SK-N-SH treated with all-trans-retinoic acid at 6 μM for 48 hours (cell line): ENCODE data around the gene CFTR.

Experiments used
- ARNTL ChIP-seq: fragments of 450-650 bp; formaldehyde crosslinking; IDR thresholded peaks from 2 replicates; pipeline ENCODE4 v1.5.0; 2020; ENCODE audit warnings: low read depth, mild to moderate bottlenecking, moderate library complexity, borderline replicate concordance
- CSDC2 ChIP-seq: fragments of 250-450 bp; sonication (Bioruptor Pico); IDR thresholded peaks from 2 replicates; pipeline ENCODE4 v1.5.0; 2020; ENCODE audit warnings: mild to moderate bottlenecking, moderate library complexity
- ESRRG ChIP-seq: fragments of 250-450 bp; sonication (Bioruptor Pico); IDR thresholded peaks from 2 replicates; pipeline ENCODE4 v1.6.1; 2021; ENCODE audit warnings: mild to moderate bottlenecking
- GLIS3 ChIP-seq: fragments of 250-450 bp; sonication (Bioruptor Pico); IDR thresholded peaks from 2 replicates; pipeline ENCODE4 v1.5.0; 2020; ENCODE audit warnings: mild to moderate bottlenecking, moderate library complexity
- ISL1 ChIP-seq: fragments of 250-450 bp; sonication (Bioruptor Pico); IDR thresholded peaks from 2 replicates; pipeline ENCODE4 v2.1.2; 2022; ENCODE audit warnings: mild to moderate bottlenecking, moderate library complexity
- OSR1 ChIP-seq: fragments of 250-450 bp; sonication (Bioruptor Pico); IDR thresholded peaks from 2 replicates; pipeline ENCODE4 v1.8.0; 2022; ENCODE audit warnings: moderate library complexity, mild to moderate bottlenecking, inconsistent platforms
- TCF4 ChIP-seq: fragments of 250-450 bp; sonication (Bioruptor Pico); IDR thresholded peaks from 2 replicates; pipeline ENCODE4 v1.8.0; 2021; ENCODE audit warnings: mild to moderate bottlenecking, moderate library complexity, borderline replicate concordance
- ZFP3 ChIP-seq: fragments of 250-450 bp; sonication (Bioruptor Pico); IDR thresholded peaks from 2 replicates; pipeline ENCODE4 v1.5.0; 2020; ENCODE audit warnings: mild to moderate bottlenecking, moderate library complexity
- ZFP30 ChIP-seq: fragments of 450-650 bp; formaldehyde crosslinking; IDR thresholded peaks from 2 replicates; pipeline ENCODE4 v1.5.0; 2022; ENCODE audit warnings: mild to moderate bottlenecking, moderate library complexity
- ZNF565 ChIP-seq: fragments of 450-650 bp; formaldehyde crosslinking; conservative IDR thresholded peaks from 2 replicates; pipeline ENCODE4 v1.5.0; 2020; ENCODE audit warnings: low read depth, mild to moderate bottlenecking, moderate library complexity
- ZNF8 ChIP-seq: fragments of 450-650 bp; formaldehyde crosslinking; IDR thresholded peaks from 2 replicates; pipeline ENCODE4 v1.5.0; 2020; ENCODE audit warnings: mild to moderate bottlenecking, moderate library complexity
- TF ChIP-seq, protein P1 (sequence below): fragments of 250-450 bp; sonication (Bioruptor Pico); IDR thresholded peaks from 2 replicates; pipeline ENCODE4 v1.5.0; 2020; ENCODE audit warnings: mild to moderate bottlenecking, moderate library complexity
- TF ChIP-seq, protein P2 (sequence below): fragments of 250-450 bp; sonication (Bioruptor Pico); IDR thresholded peaks from 2 replicates; pipeline ENCODE4 v1.5.1; 2020; ENCODE audit warnings: low read depth, mild to moderate bottlenecking, moderate library complexity
- TF ChIP-seq, protein P3 (sequence below): fragments of 250-450 bp; sonication (Bioruptor Pico); IDR thresholded peaks from 2 replicates; pipeline ENCODE4 v1.8.0; 2021; ENCODE audit warnings: low read depth, mild to moderate bottlenecking, moderate library complexity, borderline replicate concordance

DNA sequence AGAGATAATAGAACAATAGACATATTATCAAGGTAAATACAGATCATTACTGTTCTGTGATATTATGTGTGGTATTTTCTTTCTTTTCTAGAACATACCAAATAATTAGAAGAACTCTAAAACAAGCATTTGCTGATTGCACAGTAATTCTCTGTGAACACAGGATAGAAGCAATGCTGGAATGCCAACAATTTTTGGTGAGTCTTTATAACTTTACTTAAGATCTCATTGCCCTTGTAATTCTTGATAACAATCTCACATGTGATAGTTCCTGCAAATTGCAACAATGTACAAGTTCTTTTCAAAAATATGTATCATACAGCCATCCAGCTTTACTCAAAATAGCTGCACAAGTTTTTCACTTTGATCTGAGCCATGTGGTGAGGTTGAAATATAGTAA lies 185.5 kb downstream of the CFTR start:
- TF ChIP-seq TCF4 (no peak), GLIS3 (CRISPR knock-in tag) (no peak), OSR1 (no peak), ARNTL (CRISPR knock-in tag) (no peak), ZNF8 (CRISPR knock-in tag) (no peak), ZFP30 (CRISPR knock-in tag) (no peak), ISL1 (no peak), CSDC2 (no peak), ZNF565 (CRISPR knock-in tag) (no peak), ZFP3 (CRISPR knock-in tag) (no peak), ESRRG (CRISPR knock-in tag) (no peak)
- TF ChIP-seq, protein P1, sequence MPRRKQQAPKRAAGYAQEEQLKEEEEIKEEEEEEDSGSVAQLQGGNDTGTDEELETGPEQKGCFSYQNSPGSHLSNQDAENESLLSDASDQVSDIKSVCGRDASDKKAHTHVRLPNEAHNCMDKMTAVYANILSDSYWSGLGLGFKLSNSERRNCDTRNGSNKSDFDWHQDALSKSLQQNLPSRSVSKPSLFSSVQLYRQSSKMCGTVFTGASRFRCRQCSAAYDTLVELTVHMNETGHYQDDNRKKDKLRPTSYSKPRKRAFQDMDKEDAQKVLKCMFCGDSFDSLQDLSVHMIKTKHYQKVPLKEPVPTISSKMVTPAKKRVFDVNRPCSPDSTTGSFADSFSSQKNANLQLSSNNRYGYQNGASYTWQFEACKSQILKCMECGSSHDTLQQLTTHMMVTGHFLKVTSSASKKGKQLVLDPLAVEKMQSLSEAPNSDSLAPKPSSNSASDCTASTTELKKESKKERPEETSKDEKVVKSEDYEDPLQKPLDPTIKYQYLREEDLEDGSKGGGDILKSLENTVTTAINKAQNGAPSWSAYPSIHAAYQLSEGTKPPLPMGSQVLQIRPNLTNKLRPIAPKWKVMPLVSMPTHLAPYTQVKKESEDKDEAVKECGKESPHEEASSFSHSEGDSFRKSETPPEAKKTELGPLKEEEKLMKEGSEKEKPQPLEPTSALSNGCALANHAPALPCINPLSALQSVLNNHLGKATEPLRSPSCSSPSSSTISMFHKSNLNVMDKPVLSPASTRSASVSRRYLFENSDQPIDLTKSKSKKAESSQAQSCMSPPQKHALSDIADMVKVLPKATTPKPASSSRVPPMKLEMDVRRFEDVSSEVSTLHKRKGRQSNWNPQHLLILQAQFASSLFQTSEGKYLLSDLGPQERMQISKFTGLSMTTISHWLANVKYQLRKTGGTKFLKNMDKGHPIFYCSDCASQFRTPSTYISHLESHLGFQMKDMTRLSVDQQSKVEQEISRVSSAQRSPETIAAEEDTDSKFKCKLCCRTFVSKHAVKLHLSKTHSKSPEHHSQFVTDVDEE (CRISPR knock-in tag): no peak
- TF ChIP-seq, protein P2, sequence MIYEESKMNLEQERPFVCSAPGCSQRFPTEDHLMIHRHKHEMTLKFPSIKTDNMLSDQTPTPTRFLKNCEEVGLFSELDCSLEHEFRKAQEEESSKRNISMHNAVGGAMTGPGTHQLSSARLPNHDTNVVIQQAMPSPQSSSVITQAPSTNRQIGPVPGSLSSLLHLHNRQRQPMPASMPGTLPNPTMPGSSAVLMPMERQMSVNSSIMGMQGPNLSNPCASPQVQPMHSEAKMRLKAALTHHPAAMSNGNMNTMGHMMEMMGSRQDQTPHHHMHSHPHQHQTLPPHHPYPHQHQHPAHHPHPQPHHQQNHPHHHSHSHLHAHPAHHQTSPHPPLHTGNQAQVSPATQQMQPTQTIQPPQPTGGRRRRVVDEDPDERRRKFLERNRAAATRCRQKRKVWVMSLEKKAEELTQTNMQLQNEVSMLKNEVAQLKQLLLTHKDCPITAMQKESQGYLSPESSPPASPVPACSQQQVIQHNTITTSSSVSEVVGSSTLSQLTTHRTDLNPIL: no peak
- TF ChIP-seq, protein P3, sequence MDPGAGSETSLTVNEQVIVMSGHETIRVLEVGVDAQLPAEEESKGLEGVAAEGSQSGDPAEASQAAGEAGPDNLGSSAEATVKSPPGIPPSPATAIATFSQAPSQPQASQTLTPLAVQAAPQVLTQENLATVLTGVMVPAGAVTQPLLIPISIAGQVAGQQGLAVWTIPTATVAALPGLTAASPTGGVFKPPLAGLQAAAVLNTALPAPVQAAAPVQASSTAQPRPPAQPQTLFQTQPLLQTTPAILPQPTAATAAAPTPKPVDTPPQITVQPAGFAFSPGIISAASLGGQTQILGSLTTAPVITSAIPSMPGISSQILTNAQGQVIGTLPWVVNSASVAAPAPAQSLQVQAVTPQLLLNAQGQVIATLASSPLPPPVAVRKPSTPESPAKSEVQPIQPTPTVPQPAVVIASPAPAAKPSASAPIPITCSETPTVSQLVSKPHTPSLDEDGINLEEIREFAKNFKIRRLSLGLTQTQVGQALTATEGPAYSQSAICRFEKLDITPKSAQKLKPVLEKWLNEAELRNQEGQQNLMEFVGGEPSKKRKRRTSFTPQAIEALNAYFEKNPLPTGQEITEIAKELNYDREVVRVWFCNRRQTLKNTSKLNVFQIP (CRISPR knock-in tag): no peak
